Measurements from ENCODE around the gene STK33.

STK33 gene

DNA sequence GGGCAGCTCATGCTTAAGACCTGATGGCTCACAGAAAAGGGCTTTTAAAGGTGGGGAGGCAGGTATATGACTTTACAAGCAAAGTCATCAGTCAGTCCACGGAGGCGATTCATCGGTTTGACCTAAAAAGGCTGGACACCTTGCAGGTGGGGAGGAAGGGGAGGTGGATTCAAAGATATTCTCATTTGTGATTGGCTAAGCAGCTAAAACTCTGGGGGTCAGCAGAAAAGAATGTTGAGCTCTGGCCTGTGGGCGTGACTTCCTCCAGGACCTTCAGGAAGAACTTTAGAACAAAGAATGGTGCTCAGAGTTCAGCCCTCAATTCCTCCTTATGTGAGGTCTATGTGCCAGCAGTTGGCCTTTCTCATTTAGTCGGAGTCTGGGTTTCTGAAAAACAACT lies 252.0 kb downstream of the STK33 start:
- no peak for ATAC-seq (ENCODE audit: insufficient read depth, low read depth)
- Histone ChIP-seq H3K9ac (ENCODE audit: low read depth, low read length) (no peak overlapping the region), H3K4me2 (ENCODE audit: insufficient read depth, low read length) (no peak overlapping the region), H4K20me1 (ENCODE audit: insufficient read depth, low read length) (peaks cover 3% of the 10 kb centered on the region; the same call in 1 of the 2 replicates), H3K36me3 (ENCODE audit: insufficient read depth, low read length) (no peaks in the 10 kb centered on the region), H3K4me3 (ENCODE audit: low read depth in 1 of 2, low read length in 2 of 2) (no peak overlapping the region), H2AFZ (ENCODE audit: low read depth, low read length) (no peak overlapping the region), H3K27ac (ENCODE audit: low read length) (no peak overlapping the region), H3K4me1 (ENCODE audit: insufficient read depth, low read length) (no peaks in the 10 kb centered on the region), H3K27me3 (ENCODE audit: insufficient read depth, low read length, poor library complexity) (peaks cover 2% of the 10 kb centered on the region), H3K79me2 (ENCODE audit: insufficient read depth, low read length) (no peaks in the 10 kb centered on the region), H3K9me3 (ENCODE audit: insufficient read depth, low read length, severe bottlenecking) (no peaks in the 10 kb centered on the region)
- no peak for TF ChIP-seq EZH2 (IDR thresholded peaks at IDR 0.05; ENCODE audit: borderline replicate concordance, low read depth, low read length, severe bottlenecking)
- TF ChIP-seq, protein P1, sequence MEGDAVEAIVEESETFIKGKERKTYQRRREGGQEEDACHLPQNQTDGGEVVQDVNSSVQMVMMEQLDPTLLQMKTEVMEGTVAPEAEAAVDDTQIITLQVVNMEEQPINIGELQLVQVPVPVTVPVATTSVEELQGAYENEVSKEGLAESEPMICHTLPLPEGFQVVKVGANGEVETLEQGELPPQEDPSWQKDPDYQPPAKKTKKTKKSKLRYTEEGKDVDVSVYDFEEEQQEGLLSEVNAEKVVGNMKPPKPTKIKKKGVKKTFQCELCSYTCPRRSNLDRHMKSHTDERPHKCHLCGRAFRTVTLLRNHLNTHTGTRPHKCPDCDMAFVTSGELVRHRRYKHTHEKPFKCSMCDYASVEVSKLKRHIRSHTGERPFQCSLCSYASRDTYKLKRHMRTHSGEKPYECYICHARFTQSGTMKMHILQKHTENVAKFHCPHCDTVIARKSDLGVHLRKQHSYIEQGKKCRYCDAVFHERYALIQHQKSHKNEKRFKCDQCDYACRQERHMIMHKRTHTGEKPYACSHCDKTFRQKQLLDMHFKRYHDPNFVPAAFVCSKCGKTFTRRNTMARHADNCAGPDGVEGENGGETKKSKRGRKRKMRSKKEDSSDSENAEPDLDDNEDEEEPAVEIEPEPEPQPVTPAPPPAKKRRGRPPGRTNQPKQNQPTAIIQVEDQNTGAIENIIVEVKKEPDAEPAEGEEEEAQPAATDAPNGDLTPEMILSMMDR (IDR thresholded peaks at IDR 0.05; ENCODE audit: borderline replicate concordance, extremely low read depth, low read length, poor library complexity, severe bottlenecking), result no peak
- DNase-seq, result no peak
